Activated gamma-delta T cell (primary cell): ENCODE data around the gene STIM2.
A peak's percentile ranks its signal among the peaks of the same experiment; 100 is the strongest.

ENCODE experiments used
- DNase-seq: peaks from one replicate; lab custom pipeline; 2025; lab: John Stamatoyannopoulos, UW

STIM2 gene

GRCh38 chr4:26837993-26838842, 22.4 kb upstream of the STIM2 start:
- no peak for DNase-seq

GRCh38 chr4:26839016-26839415, 21.6 kb upstream of the STIM2 start:
- DNase-seq: no peak

- no peak for DNase-seq
Measured at GRCh38 chr4:26839534-26839951, 21.1 kb upstream of the STIM2 start.

GRCh38 chr4:26840786-26841185, 19.9 kb upstream of the STIM2 start:
- DNase-seq: no peak

- DNase-seq: no peak
Measured at GRCh38 chr4:26842911-26843310, 17.7 kb upstream of the STIM2 start.

GRCh38 chr4:26850528-26850927, 10.1 kb upstream of the STIM2 start:
- DNase-seq: no peak

- DNase-seq: no peak
Measured at GRCh38 chr4:26851129-26851528, 9.5 kb upstream of the STIM2 start.

GRCh38 chr4:26854701-26855100, 5.9 kb upstream of the STIM2 start:
- DNase-seq: no peak

GRCh38 chr4:26856906-26857277, 3.7 kb upstream of the STIM2 start:
- DNase-seq: no peak

- DNase-seq: peak; percentile 96
Measured at GRCh38 chr4:26857278-26858034, 3.2 kb upstream of the STIM2 start.

- DNase-seq: no peak
Measured at GRCh38 chr4:26858035-26858918, 2.4 kb upstream of the STIM2 start.

GRCh38 chr4:26858947-26859401, 1.7 kb upstream of the STIM2 start:
- DNase-seq: no peak

GRCh38 chr4:26859762-26860156, 882 bp upstream of the STIM2 start:
- no peak for DNase-seq

- peak; percentile 58 for DNase-seq
Measured at GRCh38 chr4:26860922-26861433, 337 bp downstream of the STIM2 start.

- DNase-seq: peak; percentile 56
Measured at GRCh38 chr4:26861434-26862186, 969 bp downstream of the STIM2 start.

- no peak for DNase-seq
Measured at GRCh38 chr4:26862381-26862915, 1.8 kb downstream of the STIM2 start.

GRCh38 chr4:26863512-26863911, 2.9 kb downstream of the STIM2 start:
- no peak for DNase-seq

- DNase-seq: no peak
Measured at GRCh38 chr4:26864899-26865298, 4.3 kb downstream of the STIM2 start.

GRCh38 chr4:26866203-26866602, 5.6 kb downstream of the STIM2 start:
- DNase-seq: no peak

- no peak for DNase-seq
Measured at GRCh38 chr4:26866781-26867180, 6.1 kb downstream of the STIM2 start.
